Globus pallidus (tissue), 1 donor: ENCODE results near the gene PCBP3.

ENCODE experiments used
- DNase-seq: peaks from one replicate; pipeline ENCODE4 v3.0.0-alpha.2; 2015; ENCODE audit warnings: low spot score

PCBP3 gene

GRCh38 chr21:45724994-45725843 is 81.7 kb downstream of the PCBP3 start:
- no peak for DNase-seq

GRCh38 chr21:45725844-45726200 is 82.3 kb downstream of the PCBP3 start:
- no peak for DNase-seq

- no peak for DNase-seq
Measured at GRCh38 chr21:45726438-45726837, 82.9 kb downstream of the PCBP3 start.

DNA sequence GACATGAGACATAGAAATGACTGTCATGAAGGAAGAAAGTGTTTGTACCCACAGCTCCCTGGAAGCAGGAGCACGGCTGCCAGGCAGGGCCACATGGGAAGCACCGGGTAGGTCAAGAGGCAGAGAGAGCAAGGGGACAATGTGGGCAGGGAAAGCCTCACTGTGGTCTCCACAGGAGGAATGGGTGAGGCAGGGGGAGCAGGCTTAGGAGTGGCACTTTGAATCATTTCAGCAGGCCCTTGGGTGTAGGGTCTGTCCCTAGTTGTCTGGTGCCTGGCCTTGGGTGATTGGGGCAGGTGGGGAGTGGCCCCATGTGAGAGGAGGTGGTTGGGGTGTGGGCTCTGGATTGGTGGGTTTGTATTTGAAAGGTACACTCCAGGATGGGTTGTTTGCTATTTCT is 83.9 kb downstream of the PCBP3 start:
- DNase-seq: no peak

DNA sequence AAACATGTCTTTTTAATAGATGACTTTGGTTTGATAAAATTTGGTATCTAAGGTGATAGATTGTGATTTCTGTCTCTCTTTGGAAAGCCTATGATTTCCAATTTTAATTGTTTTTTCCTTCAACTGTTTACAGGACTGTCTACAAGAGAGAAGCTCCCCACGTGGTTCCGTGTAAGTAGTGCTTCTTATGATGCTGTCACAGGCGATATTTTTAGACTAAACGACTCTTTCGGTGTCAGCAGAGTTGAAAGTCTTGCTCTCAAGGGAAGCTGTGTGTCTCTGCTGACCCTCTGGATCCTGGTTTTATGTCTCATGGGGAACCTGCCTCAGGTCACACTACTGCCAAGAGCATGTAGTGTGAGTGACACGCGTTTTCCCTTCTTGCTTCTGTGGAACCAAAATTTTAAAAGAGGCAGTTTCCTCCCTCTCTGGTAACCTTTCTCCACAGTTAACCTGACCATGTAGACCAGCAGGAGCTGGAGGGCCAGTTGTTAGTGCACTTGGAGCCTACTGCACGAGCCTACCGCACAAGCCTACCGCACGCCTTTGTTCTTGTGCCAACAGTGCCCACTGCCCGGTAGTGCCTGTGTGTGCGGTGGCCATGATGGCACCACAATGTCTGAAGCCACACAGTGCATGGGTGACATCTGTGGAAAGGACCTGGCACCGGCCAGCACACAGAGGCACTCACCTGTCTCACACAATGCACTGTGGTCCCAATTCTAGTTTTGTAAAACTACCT is 91.9 kb downstream of the PCBP3 start:
- no peak for DNase-seq

GRCh38 chr21:45736042-45736689 is 92.6 kb downstream of the PCBP3 start:
- no peak for DNase-seq

- no peak for DNase-seq
Measured at GRCh38 chr21:45736690-45737484, 93.4 kb downstream of the PCBP3 start.

- no peak for DNase-seq
Measured at GRCh38 chr21:45737485-45738166, 94.1 kb downstream of the PCBP3 start.

DNA sequence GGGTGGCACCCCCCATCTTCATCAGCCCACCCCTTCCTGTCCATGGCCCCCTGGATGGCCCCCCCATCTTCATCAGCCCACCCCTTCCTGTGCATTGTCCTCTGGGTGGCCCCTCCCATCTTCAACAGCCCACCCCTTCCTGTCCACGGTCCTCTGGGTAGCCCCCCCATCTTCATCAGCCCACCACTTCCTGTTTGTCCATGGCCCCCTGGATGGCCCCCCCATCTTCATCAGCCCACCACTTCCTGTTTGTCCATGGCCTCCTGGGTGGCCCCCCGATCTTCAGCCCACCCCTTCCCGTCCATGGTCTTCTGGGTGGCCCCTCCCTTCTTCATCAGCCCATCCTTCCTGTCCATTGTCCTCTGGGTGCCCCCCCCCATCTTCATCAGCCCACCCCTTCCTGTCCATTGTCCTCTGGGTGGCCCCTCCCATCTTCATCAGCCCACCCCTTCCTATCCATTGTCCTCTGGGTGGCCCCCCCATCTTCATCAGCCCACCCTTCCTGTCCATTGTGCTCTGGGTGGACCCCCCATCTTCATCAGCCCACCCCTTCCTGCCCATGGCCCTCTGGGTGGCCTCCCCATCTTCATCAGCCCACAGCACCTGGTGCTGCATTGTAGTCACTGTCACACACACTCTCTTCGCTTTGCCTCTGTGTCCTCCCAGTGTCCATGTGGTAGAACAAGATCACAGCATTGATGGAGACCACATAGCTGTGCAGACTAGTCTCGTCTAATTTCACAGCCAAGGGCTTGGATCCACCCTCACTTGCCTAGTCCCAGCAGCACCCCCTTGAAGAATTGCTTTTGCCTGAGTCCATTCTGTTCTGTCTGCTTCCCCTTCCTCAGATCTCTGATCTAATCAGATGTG is 95.9 kb downstream of the PCBP3 start:
- DNase-seq: no peak

DNA sequence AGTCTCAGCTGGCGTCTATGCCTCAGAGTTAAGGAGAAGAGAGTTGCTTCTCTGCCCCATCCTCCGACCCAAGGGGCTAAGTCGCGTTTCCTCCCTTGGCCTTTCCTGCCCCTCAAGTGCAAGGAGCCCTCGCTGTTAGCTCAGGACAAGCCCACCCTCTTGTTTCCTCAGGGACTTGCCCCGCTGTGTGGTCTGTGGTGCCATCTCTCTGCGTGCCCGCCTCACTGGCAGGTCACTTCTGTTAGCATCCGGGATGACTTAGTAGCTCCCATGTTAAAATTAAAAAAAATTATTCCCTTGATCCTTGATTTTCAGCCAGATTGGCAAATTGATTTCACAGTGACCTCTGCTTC is 96.5 kb downstream of the PCBP3 start:
- no peak for DNase-seq

DNA sequence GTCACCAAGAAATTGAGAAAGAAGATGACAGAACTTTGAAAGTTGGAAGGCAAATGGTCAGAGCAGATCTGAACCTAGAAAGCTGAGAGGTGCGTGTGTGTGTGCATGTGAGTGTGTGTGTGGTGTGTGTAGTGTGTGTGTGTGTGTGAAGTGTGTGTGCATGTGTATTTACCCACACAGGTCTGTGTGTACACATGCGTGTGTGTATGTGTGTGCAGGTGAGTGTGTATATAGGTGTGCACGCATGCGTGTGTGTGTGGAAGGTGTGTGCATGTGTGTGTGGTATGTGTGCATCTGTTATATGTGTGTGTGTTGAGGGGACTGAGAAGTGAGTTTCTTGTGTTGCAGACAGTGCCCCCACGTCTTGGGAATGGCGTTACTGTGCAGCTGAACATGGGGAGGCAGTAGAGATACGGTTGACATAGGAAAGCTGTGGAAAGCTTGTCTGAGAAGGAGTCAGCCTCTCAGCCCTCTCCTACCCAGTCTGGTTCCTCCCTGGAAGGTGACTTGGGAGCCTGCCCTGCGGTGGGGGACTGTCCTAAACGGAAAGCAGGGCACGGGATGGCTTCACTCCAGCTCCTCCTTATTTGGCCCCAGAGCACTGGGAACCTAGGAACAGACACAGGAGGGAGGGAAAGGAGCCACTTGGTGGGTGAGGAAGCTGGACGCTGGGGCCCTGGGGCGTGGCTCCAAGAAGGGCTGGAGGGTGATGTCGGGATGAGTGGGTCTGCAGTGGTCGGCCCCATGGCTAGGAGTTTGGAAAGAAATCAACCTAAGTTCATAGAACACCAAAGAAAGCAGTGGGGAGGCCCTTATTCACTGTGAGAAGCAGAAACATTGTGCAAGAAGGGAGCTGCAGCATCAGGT is 97.2 kb downstream of the PCBP3 start:
- no peak for DNase-seq

GRCh38 chr21:45741691-45742090 is 98.2 kb downstream of the PCBP3 start:
- DNase-seq: no peak

DNA sequence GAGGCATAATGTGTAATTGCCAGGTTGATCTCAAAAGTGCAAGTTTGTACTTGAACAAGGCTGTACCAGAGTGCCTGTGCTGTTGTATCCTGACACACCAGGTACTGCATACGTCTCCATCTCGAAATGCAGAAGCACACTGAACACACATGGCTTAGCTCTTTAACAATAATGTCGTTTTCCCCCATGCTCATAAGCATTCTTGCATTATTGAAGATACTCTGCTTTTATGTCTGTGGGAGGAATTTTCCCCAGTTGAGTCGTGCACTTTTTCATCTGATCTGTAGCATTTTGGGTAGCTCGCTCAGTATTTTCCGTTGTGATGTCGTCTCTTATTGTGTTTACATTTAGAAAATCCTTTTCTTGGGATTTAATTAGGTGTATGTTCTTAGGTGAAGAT is 98.7 kb downstream of the PCBP3 start:
- DNase-seq: no peak

DNA sequence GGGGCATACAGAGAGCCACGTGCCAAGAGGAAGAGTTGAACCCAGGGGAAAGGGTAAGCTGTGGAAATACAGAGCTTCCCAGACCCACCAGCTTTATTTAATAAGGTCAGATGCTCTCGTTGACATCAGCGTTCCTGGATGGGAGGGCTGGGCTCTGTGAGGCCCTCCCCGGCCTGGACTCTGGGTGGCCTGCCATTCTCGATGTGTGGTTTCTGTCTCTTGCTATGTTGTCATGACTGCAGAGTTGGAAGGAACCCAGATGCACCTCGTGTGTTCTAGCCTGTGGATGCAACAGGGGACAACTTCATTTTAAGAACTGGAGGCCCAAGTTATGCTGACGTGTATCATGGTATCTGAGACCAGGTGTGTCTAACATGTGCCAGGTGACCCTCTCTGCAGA is 101.7 kb downstream of the PCBP3 start:
- no peak for DNase-seq

DNA sequence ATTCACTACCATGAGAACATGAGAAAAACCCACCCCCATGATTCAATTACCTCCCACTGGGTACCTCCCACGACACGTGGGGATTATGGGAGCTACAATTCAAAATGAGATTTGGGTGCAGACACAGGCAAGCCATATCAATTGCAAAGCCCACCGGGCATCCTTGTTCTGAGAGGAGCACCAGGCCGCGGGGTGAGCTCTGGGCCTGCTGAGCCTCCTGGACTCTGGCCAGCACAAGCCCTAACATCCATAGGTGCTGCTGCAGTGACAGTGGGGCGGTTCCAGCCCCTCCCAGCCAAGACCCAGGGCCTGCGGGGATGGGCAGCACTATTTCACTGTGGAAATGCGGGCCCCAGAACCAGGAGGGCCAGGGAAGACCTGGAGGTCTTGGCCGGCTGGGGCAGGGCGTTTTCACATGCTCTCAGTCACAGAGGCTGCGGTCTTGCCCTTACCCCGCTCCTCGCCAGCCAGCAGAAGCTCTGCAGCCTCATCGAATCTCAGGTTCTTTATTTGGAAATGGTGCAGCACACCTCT is 103.8 kb downstream of the PCBP3 start:
- no peak for DNase-seq

- no peak for DNase-seq
Measured at GRCh38 chr21:45747802-45748445, 104.4 kb downstream of the PCBP3 start.

- DNase-seq: no peak
Measured at GRCh38 chr21:45748593-45748992, 105.1 kb downstream of the PCBP3 start.

- DNase-seq: no peak
Measured at GRCh38 chr21:45749974-45750373, 106.4 kb downstream of the PCBP3 start.

DNA sequence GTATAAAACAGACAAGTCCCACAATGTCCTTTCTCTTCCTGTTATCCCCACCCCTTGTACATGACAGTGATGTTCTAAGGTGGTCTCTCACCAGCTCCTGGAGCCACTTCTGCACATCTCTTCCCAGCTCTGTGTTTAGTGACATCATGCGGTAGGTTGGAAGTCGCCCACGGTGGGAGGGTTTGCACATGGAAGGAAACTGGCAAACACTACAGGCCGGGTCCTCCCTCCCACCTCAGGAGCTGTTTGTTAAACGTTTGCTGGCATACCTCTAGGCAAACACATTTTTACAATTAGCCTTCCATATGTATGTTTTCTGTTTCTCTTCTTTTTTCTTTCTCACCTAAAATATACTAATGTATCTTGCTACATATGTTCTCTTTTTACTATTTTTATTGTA is 107.4 kb downstream of the PCBP3 start:
- DNase-seq: no peak
